SH-SY5Y (cell line): Measurements from ENCODE around the gene MLLT3.

Source experiments
- GATA2 ChIP-seq: IDR thresholded peaks from 2 replicates; pipeline ENCODE4 v1.6.1; 2011; ENCODE audit warnings: mild to moderate bottlenecking, low read depth, low read length
- GATA3 ChIP-seq: IDR thresholded peaks from 2 replicates; pipeline ENCODE4 v1.6.1; 2011; ENCODE audit warnings: low read depth, mild to moderate bottlenecking, low read length, moderate library complexity

DNA sequence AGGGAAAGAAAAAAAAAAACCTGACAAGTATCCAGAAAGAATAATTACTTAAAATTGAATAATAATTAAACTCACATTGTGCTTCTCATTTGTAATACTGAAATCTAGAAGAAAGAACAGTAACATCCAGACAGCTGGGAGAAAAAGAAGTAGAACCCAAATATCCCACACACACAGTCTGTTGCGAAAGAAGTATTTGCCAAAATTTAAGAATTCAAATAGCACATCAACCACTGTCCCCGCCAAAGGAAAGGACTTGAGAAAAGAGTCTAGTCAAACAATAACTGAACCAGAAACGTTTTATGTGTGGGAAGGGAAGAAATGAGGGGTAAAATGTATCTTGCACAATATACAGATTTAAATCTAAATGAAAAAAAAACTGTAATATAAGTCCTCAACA is 202.8 kb downstream of the MLLT3 start:
- no peak for TF ChIP-seq GATA2
- no peak for TF ChIP-seq GATA3
